IMR-90 (cell line): ENCODE measurements around the gene GALNT8. TPM values are rescaled to one million over a fixed set of nuclear protein-coding genes. Genes with fewer than 3 reads are reported as not detected.
A peak's percentile ranks its signal among the peaks of the same experiment; 100 is the strongest.

Experiments
- ATAC-seq: fragments of 200-7000 bp; cut with Tn5 transposase; 2 replicates; pipeline ENCODE4 v1.9.1; 2020; ENCODE audit warnings: low read depth, mild to moderate bottlenecking, moderate library complexity
- BruUV-seq: library from RNA; stranded (reverse); fragments of 400-500 nt; replicated peaks from 2 replicates; lab custom pipeline; 2021; lab: Mats Ljungman, UMichigan
- CTCF ChIA-PET: fragments of 300-600 bp; formaldehyde crosslinking; extraction: SDS; loops from one replicate; lab custom pipeline; 2021; ENCODE audit warnings: antibody characterized with exemption; lab: Yijun Ruan, JAX
- POLR2A ChIA-PET: fragments of 300-600 bp; sonication (Branson Sonifier 250); formaldehyde crosslinking; loops from one replicate; lab custom pipeline; 2022; ENCODE audit warnings: antibody characterized with exemption; ENCODE audit not compliant: unreplicated experiment; lab: Charles Lee
- DNase-seq: peaks from one replicate; pipeline ENCODE4 v3.0.0; 2013
- H2AFZ ChIP-seq: replicated peaks from 2 replicates; pipeline ENCODE3; 2013; ENCODE audit warnings: low read length, mild to moderate bottlenecking; ENCODE audit not compliant: poor library complexity
- H2AK5ac ChIP-seq: 2 replicates; pipeline ENCODE4 v1.6.1; 2013; ENCODE audit warnings: low read depth, low read length, inconsistent platforms
- H2AK9ac ChIP-seq: replicated peaks from 2 replicates; pipeline ENCODE3; 2013; ENCODE audit warnings: mild to moderate bottlenecking, low read depth, low read length, moderate library complexity; ENCODE audit not compliant: poor library complexity
- H2BK120ac ChIP-seq: 2 replicates; pipeline ENCODE4 v1.6.1; 2013; ENCODE audit warnings: low read depth, low read length, inconsistent platforms
- H2BK15ac ChIP-seq: 3 replicates; pipeline ENCODE4 v1.6.1; 2013; ENCODE audit warnings: low read depth, low read length, inconsistent platforms
- H2BK20ac ChIP-seq: 2 replicates; pipeline ENCODE4 v1.6.1; 2013; ENCODE audit warnings: low read depth, mild to moderate bottlenecking, inconsistent platforms, low read length, moderate library complexity
- H2BK5ac ChIP-seq: 2 replicates; pipeline ENCODE4 v1.6.1; 2013; ENCODE audit warnings: mild to moderate bottlenecking, low read depth, low read length, inconsistent platforms; ENCODE audit not compliant: poor library complexity, severe bottlenecking
- H3K14ac ChIP-seq: replicated peaks from 2 replicates; pipeline ENCODE4 v1.6.1; 2013; ENCODE audit warnings: low read depth, low read length, inconsistent platforms
- H3K18ac ChIP-seq: 2 replicates; pipeline ENCODE4 v1.6.1; 2013; ENCODE audit warnings: low read depth, low read length, control low read depth
- H3K23ac ChIP-seq: 2 replicates; pipeline ENCODE4 v1.6.1; 2013; ENCODE audit warnings: low read depth, low read length, inconsistent platforms
- H3K27ac ChIP-seq: 2 replicates; pipeline ENCODE4 v1.5.1; 2013; ENCODE audit warnings: mild to moderate bottlenecking, control low read depth, low read length; ENCODE audit not compliant: insufficient read depth
- H3K27me3 ChIP-seq: 2 replicates; pipeline ENCODE4 v1.6.1; 2013; ENCODE audit warnings: low read length; ENCODE audit not compliant: control insufficient read depth, insufficient read depth
- H3K36me3 ChIP-seq: 2 replicates; pipeline ENCODE4 v1.6.1; 2013; ENCODE audit warnings: low read length, mixed read lengths; ENCODE audit not compliant: control insufficient read depth, insufficient read depth
- H3K4ac ChIP-seq: 2 replicates; pipeline ENCODE4 v1.6.1; 2013; ENCODE audit warnings: low read depth, low read length, inconsistent platforms
- H3K4me1 ChIP-seq: 2 replicates; pipeline ENCODE4 v1.6.1; 2013; ENCODE audit warnings: low read length, mixed read lengths; ENCODE audit not compliant: control insufficient read depth, insufficient read depth
- H3K4me2 ChIP-seq: 2 replicates; pipeline ENCODE4 v1.6.1; 2013; ENCODE audit warnings: low read depth, mild to moderate bottlenecking, control low read depth, low read length, moderate library complexity
- H3K4me3 ChIP-seq: 2 replicates; pipeline ENCODE4 v1.5.1; 2013; ENCODE audit warnings: low read depth, mild to moderate bottlenecking, control low read depth, low read length, moderate library complexity; ENCODE audit not compliant: insufficient read depth
- H3K56ac ChIP-seq: 2 replicates; pipeline ENCODE4 v1.6.1; 2013; ENCODE audit warnings: low read length, inconsistent platforms; ENCODE audit not compliant: insufficient read depth; ENCODE audit errors: extremely low read depth
- H3K79me1 ChIP-seq, 2 experiments: 2 replicates each; pipeline ENCODE4 v1.6.1; 2013; ENCODE audit warnings: low read length in 2 of 2, inconsistent platforms in 1 of 2, low read depth in 1 of 2
- H3K9ac ChIP-seq: 2 replicates; pipeline ENCODE4 v1.6.1; 2013; ENCODE audit warnings: low read depth, low read length, control low read depth
- H3K9me1 ChIP-seq: 2 replicates; pipeline ENCODE4 v1.6.1; 2013; ENCODE audit warnings: low read length, inconsistent platforms; ENCODE audit not compliant: insufficient read depth
- H3K9me3 ChIP-seq: 2 replicates; pipeline ENCODE4 v1.6.1; 2013; ENCODE audit warnings: low read length; ENCODE audit not compliant: control insufficient read depth, insufficient read depth
- H4K20me1 ChIP-seq: 2 replicates; pipeline ENCODE4 v1.6.1; 2013; ENCODE audit warnings: low read length, inconsistent platforms; ENCODE audit not compliant: insufficient read depth
- H4K5ac ChIP-seq: 2 replicates; pipeline ENCODE4 v1.6.1; 2013; ENCODE audit warnings: mild to moderate bottlenecking, low read depth, low read length, control low read depth
- H4K8ac ChIP-seq, 2 experiments: 2 replicates each; pipeline ENCODE4 v1.6.1; 2013; ENCODE audit warnings: low read depth in 2 of 2, low read length in 2 of 2, control low read depth in 1 of 2, inconsistent platforms in 1 of 2
- H4K91ac ChIP-seq: 2 replicates; pipeline ENCODE4 v1.6.1; 2013; ENCODE audit warnings: low read depth, low read length, inconsistent platforms; ENCODE audit not compliant: insufficient read depth
- ELK1 ChIP-seq: fragments of 150-350 bp; IDR thresholded peaks from 2 replicates; pipeline ENCODE4 v1.6.1; 2016; ENCODE audit warnings: low read depth, mild to moderate bottlenecking, low read length, moderate library complexity, borderline replicate concordance
- MAZ ChIP-seq: IDR thresholded peaks from 2 replicates; pipeline ENCODE4 v1.6.1; 2012; ENCODE audit warnings: low read depth, mild to moderate bottlenecking, low read length, improper control_type of control experiment, moderate library complexity, borderline replicate concordance
- MXI1 ChIP-seq: IDR thresholded peaks from 2 replicates; pipeline ENCODE4 v1.6.1; 2012; ENCODE audit warnings: low read depth, mild to moderate bottlenecking, low read length, moderate library complexity, borderline replicate concordance
- NFE2L2 ChIP-seq: fragments of 150-350 bp; IDR thresholded peaks from 2 replicates; pipeline ENCODE4 v1.6.1; 2016; ENCODE audit warnings: low read depth, mild to moderate bottlenecking, low read length
- POLR2A ChIP-seq: IDR thresholded peaks from 2 replicates; pipeline ENCODE4 v1.6.1; 2012; ENCODE audit warnings: mild to moderate bottlenecking, low read depth, low read length
- RCOR1 ChIP-seq: IDR thresholded peaks from 2 replicates; pipeline ENCODE4 v1.6.1; 2012; ENCODE audit warnings: mild to moderate bottlenecking, low read length, improper control_type of control experiment; ENCODE audit not compliant: insufficient replicate concordance
- RFX5 ChIP-seq: IDR thresholded peaks from 2 replicates; pipeline ENCODE4 v1.8.0; 2012; ENCODE audit warnings: low read depth, mild to moderate bottlenecking, low read length, moderate library complexity
- SMC3 ChIP-seq: fragments of 150-350 bp; IDR thresholded peaks from 2 replicates; pipeline ENCODE4 v1.6.1; 2016; ENCODE audit warnings: low read depth, mild to moderate bottlenecking, antibody characterized with exemption, low read length, moderate library complexity
- USF2 ChIP-seq: fragments of 150-350 bp; IDR thresholded peaks from 2 replicates; pipeline ENCODE4 v1.6.1; 2017; ENCODE audit warnings: mild to moderate bottlenecking, antibody characterized with exemption, low read length, low read depth
- WGBS, 2 experiments: methylation state at CpG; one replicate each; pipeline versions ENCODE4 v1.1.5 to v1.1.7; 2013; ENCODE audit warnings: missing lambda C conversion rate in 2 of 2; ENCODE audit not compliant: insufficient read length in 1 of 2; ENCODE audit errors: extremely low coverage in 2 of 2; 5-methylcytosine and 5-hydroxymethylcytosine counted together
- dilution Hi-C: fragments of 300-500 bp; cut with HindIII; formaldehyde crosslinking; loops from one replicate; pipeline ENCODE4 v1.14.3; 2018; ENCODE audit warnings: low sequenced_read_pairs; ENCODE audit not compliant: unreplicated experiment
- in situ Hi-C: fragments of 300-500 bp; cut with MboI; formaldehyde crosslinking; loops from 3 replicates; pipeline ENCODE4 v1.14.3; 2019; ENCODE audit warnings: low sequenced_read_pairs, inconsistent platforms, mixed read lengths
- intact Hi-C: fragments of 100-400 bp; cut with micrococcal nuclease; formaldehyde crosslinking; loops from 2 replicates; pipeline ENCODE4 v1.10.0; 2022
- polyA plus RNA-seq, 3 experiments: library from polyadenylated mRNA; depleted of rRNA; stranded (reverse); fragments of >200 nt; gene quantifications; 2 replicates each; pipeline ENCODE4 v1.2.3, GENCODE V29; 2012; ENCODE audit warnings: low replicate concordance in 1 of 3
- total RNA-seq: library from RNA; depleted of rRNA; stranded (reverse); fragments of >200 nt; gene quantifications from 2 replicates; pipeline ENCODE4 v1.2.3, GENCODE V29; 2012
- TF ChIP-seq, protein P1 (sequence below): conservative IDR thresholded peaks from 2 replicates; pipeline ENCODE4 v1.5.1; 2012; ENCODE audit warnings: mild to moderate bottlenecking, low read depth, low read length, improper control_type of control experiment

GALNT8 gene
- total and polyA plus RNA-seq, 2 of the 4 experiments (the other 2 are of a cell fraction) = not detected

DNA sequence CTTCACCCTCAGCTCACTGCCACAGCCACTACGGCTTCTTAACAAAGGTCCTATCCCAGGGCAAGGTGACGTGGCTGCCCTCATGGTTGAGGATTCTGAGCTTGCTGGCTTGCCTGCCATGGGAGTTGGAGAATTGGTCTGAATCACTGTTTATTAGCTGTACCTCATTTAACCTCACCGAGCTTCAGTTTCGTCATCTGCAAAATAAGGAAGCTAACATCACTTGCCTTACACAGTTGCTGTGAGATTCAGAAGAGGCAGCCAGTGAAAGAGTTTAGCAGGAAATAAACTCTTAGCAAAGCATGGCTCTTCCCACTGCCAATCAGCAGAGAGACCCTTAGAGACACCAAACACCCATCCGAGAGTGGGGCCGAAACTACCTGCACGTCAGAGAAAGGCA, 99.5 kb downstream of the GALNT8 start:
- no peaks in the 10 kb centered on the region for H4K20me1 ChIP-seq
- no peak for ATAC-seq
- no peaks in the 10 kb centered on the region for H3K36me3 ChIP-seq
- ChIA-PET POLR2A (no interaction called here), CTCF (no interaction called here)
- H3K9me3 ChIP-seq = no peaks in the 10 kb centered on the region
- no peak overlapping the region for H3K18ac ChIP-seq
- H3K27ac ChIP-seq = no peak overlapping the region
- DNase-seq = peak; percentile 13
- no peak overlapping the region for H2AK9ac ChIP-seq
- H2BK120ac ChIP-seq = no peak overlapping the region
- no peak overlapping the region for H3K4me2 ChIP-seq
- H2AK5ac ChIP-seq = no peak overlapping the region
- dilution Hi-C loops (no loop called here), intact Hi-C loops (no loop called here), in situ Hi-C loops (no loop called here)
- no peak overlapping the region for H3K14ac ChIP-seq
- H4K8ac ChIP-seq = no peak overlapping the region
- no peak overlapping the region for H3K56ac ChIP-seq
- H3K9me1 ChIP-seq = no peaks in the 10 kb centered on the region
- BruUV-seq = no TSS peak
- TF ChIP-seq ELK1 (no peak), NFE2L2 (no peak), USF2 (no peak), RCOR1 (no peak), POLR2A (no peak), MXI1 (no peak), RFX5 (no peak), SMC3 (no peak), MAZ (no peak)
- TF ChIP-seq, protein P1, sequence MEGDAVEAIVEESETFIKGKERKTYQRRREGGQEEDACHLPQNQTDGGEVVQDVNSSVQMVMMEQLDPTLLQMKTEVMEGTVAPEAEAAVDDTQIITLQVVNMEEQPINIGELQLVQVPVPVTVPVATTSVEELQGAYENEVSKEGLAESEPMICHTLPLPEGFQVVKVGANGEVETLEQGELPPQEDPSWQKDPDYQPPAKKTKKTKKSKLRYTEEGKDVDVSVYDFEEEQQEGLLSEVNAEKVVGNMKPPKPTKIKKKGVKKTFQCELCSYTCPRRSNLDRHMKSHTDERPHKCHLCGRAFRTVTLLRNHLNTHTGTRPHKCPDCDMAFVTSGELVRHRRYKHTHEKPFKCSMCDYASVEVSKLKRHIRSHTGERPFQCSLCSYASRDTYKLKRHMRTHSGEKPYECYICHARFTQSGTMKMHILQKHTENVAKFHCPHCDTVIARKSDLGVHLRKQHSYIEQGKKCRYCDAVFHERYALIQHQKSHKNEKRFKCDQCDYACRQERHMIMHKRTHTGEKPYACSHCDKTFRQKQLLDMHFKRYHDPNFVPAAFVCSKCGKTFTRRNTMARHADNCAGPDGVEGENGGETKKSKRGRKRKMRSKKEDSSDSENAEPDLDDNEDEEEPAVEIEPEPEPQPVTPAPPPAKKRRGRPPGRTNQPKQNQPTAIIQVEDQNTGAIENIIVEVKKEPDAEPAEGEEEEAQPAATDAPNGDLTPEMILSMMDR = no peak
- peaks cover 4% of the 10 kb centered on the region for H3K27me3 ChIP-seq
- no peak overlapping the region for H3K4ac ChIP-seq
- H3K9ac ChIP-seq = no peak overlapping the region
- no peak overlapping the region for H2BK15ac ChIP-seq
- H4K91ac ChIP-seq = no peak overlapping the region
- no CpG with 5 or more reads among the region's 7 CpGs for WGBS, 2 experiments
- no peak overlapping the region for H2AFZ ChIP-seq
- H3K4me3 ChIP-seq = no peak overlapping the region
- no peaks in the 10 kb centered on the region for H3K79me1 ChIP-seq
- no peak overlapping the region for H4K5ac ChIP-seq
- no peaks in the 10 kb centered on the region for H3K4me1 ChIP-seq
- no peak overlapping the region for H2BK5ac ChIP-seq
- no peak overlapping the region for H3K23ac ChIP-seq
- no peak overlapping the region for H2BK20ac ChIP-seq
